ENCODE results near the gene POMT2.

DNA sequence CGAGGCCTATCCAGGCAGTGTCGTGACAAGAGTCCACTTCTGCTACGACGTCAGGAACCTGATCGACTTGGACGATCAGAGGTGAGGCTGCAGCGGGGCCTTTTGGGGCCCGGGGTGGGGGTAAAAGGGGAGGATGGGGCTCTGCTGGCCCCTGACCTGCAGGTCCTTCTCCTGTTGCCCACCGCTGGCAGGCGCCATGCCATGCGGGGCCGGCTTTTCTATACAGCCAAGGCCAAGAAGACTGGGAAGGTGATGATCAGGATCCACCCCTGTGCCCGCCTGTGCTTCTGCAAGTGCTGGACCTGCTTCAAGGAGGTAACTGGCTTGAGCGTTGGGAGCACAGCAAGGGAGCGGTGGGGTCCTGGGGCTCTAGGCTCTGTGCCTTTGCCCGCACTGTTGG is 81.3 kb downstream of the POMT2 start:
- TF ChIP-seq, protein P1, sequence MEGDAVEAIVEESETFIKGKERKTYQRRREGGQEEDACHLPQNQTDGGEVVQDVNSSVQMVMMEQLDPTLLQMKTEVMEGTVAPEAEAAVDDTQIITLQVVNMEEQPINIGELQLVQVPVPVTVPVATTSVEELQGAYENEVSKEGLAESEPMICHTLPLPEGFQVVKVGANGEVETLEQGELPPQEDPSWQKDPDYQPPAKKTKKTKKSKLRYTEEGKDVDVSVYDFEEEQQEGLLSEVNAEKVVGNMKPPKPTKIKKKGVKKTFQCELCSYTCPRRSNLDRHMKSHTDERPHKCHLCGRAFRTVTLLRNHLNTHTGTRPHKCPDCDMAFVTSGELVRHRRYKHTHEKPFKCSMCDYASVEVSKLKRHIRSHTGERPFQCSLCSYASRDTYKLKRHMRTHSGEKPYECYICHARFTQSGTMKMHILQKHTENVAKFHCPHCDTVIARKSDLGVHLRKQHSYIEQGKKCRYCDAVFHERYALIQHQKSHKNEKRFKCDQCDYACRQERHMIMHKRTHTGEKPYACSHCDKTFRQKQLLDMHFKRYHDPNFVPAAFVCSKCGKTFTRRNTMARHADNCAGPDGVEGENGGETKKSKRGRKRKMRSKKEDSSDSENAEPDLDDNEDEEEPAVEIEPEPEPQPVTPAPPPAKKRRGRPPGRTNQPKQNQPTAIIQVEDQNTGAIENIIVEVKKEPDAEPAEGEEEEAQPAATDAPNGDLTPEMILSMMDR (IDR thresholded peaks at IDR 0.05), result no peak
- TF ChIP-seq POLR2AphosphoS5 (IDR thresholded peaks at IDR 0.05) (no peak), POLR2A (IDR thresholded peaks at IDR 0.05) (no peak)
